Right lobe of liver (tissue), 4 donors: ENCODE results near the gene ARL3.

ENCODE experiments used
- CTCF ChIP-seq, 4 donors: fragments of 200-600 bp in 3 of 4; fragments of 450-650 bp in 1 of 4; IDR thresholded peaks; one replicate each; pipeline versions ENCODE4 v1.5.1 to v1.8.0; 2016 to 2022; ENCODE audit warnings: antibody characterized with exemption in 4 of 4, mild to moderate bottlenecking in 2 of 4
- POLR2A ChIP-seq: fragments of 450-650 bp; IDR thresholded peaks from one replicate; pipeline ENCODE4 v1.6.1; 2017; ENCODE audit warnings: antibody characterized with exemption, mild to moderate bottlenecking
- donor health status: DM: no; HTN: no; CAD: no.
- donor health status: DM: no; HTN: no; CAD: no.
- donor health status: DM: no; HTN: yes; CAD: no.

GRCh38 chr10:102761981-102762380 is 47.8 kb upstream of the ARL3 start:
- TF ChIP-seq CTCF (IDR thresholded peaks at IDR 0.05) = no peak
- no peak for TF ChIP-seq POLR2A
